Chondrocyte (in vitro differentiated cells): Measurements from ENCODE around the gene CNN2. TPM values are rescaled to one million over a fixed set of nuclear protein-coding genes. Genes with fewer than 3 reads are reported as not detected.

Experiments used
- DNase-seq: peaks from one replicate; pipeline ENCODE4 v3.0.0; 2021; ENCODE audit warnings: mixed read lengths, low spot score
- H3K27ac Mint-ChIP-seq: one replicate; pipeline ENCODE4 v1.8.0; 2021; ENCODE audit warnings: mild to moderate bottlenecking, moderate library complexity, mixed read lengths; ENCODE audit not compliant: unreplicated experiment
- H3K27me3 Mint-ChIP-seq: 2 replicates; pipeline ENCODE4 v1.8.0; 2021; ENCODE audit warnings: low read depth, mixed read lengths
- H3K36me3 Mint-ChIP-seq: 2 replicates; pipeline ENCODE4 v1.8.0; 2021; ENCODE audit warnings: low read depth, mixed read lengths
- H3K4me1 Mint-ChIP-seq: 2 replicates; pipeline ENCODE4 v1.8.0; 2021; ENCODE audit warnings: low read depth, mild to moderate bottlenecking, mixed read lengths
- H3K4me3 Mint-ChIP-seq: one replicate; pipeline ENCODE4 v1.8.0; 2021; ENCODE audit warnings: mild to moderate bottlenecking, moderate library complexity, mixed read lengths; ENCODE audit not compliant: unreplicated experiment
- H3K9me3 Mint-ChIP-seq: 2 replicates; pipeline ENCODE4 v1.8.0; 2021; ENCODE audit warnings: low read depth, mixed read lengths
- total RNA-seq: library from RNA; stranded (reverse); gene quantifications from 3 replicates; pipeline ENCODE4 v1.2.1, GENCODE V29; 2021
- TF ChIP-seq, protein P1 (sequence below): fragments of 200-600 bp; sonication (generic); IDR thresholded peaks from 2 replicates; pipeline ENCODE4 v1.5.0; 2021; ENCODE audit warnings: antibody characterized with exemption, mild to moderate bottlenecking, moderate library complexity

Gene CNN2
- total RNA-seq, 1 donor from 2014 or later: 363 TPM

DNA sequence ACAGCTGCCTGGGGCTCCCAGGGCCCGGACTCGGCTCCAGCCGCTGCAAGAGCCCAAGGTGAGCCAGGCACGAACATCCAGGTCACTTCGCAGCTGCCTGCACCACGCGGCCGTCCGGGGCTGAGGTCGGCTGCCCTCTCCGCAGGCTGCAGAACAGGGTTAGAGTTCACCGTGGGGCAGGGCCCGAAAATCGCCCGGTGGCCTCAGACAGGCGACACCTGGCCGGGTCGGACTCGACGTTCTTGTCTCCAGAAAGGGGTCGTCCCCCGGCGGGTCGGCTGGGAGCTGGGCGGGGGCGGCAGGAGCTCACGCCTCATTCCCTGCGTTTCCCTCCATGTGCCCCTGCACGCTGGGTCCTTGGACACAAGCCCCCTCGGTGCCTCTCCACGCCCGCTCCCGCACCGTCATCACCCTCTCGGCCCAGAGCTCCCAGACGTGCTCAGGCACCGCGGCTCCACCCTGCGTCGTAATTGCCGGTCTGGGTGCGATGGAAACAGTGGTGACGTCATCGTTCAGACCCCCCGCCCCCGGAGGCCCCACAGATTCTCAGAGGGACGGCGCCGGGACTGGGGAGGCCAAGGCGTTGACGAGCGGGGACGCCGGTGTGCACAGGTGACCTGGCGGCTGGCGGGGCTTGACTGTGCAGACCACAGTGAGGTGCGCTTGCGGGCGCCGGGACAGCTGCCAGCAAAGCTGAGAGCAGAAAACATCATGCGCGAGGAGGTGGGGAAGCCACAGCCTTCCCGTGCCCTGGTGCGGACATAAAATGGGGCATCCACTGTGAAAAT lies 30.2 kb upstream of the CNN2 start:
- Mint-ChIP-seq H3K36me3 (peaks cover 4% of the 10 kb centered on the region), H3K4me1 (peaks cover 6% of the 10 kb centered on the region), H3K27me3 (peaks cover 24% of the 10 kb centered on the region), H3K27ac (no peak overlapping the region), H3K9me3 (no peaks in the 10 kb centered on the region), H3K4me3 (no peak overlapping the region)
- no peak for DNase-seq
- TF ChIP-seq, protein P1, sequence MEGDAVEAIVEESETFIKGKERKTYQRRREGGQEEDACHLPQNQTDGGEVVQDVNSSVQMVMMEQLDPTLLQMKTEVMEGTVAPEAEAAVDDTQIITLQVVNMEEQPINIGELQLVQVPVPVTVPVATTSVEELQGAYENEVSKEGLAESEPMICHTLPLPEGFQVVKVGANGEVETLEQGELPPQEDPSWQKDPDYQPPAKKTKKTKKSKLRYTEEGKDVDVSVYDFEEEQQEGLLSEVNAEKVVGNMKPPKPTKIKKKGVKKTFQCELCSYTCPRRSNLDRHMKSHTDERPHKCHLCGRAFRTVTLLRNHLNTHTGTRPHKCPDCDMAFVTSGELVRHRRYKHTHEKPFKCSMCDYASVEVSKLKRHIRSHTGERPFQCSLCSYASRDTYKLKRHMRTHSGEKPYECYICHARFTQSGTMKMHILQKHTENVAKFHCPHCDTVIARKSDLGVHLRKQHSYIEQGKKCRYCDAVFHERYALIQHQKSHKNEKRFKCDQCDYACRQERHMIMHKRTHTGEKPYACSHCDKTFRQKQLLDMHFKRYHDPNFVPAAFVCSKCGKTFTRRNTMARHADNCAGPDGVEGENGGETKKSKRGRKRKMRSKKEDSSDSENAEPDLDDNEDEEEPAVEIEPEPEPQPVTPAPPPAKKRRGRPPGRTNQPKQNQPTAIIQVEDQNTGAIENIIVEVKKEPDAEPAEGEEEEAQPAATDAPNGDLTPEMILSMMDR: no peak

DNA sequence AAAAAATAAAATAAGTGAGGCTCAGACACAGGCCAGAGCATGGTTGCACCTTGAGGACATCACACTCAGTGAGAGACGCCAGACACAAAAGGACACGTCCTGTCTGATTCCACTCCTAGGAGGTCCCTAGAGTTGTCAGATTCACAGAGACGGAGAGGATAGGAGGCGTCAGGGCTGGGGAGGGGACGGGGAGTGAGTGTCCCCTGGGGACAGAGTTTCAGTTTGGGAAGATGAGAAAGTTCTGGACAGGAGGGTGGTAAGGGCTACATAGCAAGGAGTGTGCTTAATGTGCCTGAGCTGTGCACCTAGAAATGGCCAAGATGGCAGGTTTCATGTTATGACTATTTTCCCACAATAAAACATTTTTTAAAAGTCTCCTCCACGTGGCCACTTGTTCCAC lies 28.3 kb upstream of the CNN2 start:
- TF ChIP-seq, protein P1: no peak
- peaks cover 24% of the 10 kb centered on the region for H3K27me3 Mint-ChIP-seq
- no peak overlapping the region for H3K4me3 Mint-ChIP-seq
- H3K9me3 Mint-ChIP-seq: no peaks in the 10 kb centered on the region
- DNase-seq: no peak
- H3K27ac Mint-ChIP-seq: no peak overlapping the region
- H3K4me1 Mint-ChIP-seq: peaks cover 6% of the 10 kb centered on the region
- H3K36me3 Mint-ChIP-seq: peaks cover 2% of the 10 kb centered on the region

DNA sequence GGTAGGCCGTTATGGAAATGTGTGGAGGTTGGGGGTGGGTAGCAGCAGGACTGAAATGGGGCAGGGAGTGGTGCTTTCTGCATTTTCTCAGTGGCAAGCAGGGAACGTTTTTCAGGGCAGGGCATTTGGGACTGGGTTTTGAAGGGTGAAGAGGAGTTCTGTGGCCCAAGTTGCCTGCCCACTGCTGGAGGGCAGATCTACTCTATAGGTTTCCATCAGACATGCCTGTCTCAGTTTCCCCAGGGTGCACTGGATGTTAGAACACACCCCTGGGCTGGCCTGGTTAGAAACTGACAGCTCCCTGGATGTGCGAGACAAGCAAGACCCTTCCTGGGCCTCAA lies 27.1 kb upstream of the CNN2 start:
- Mint-ChIP-seq H3K36me3 (no peaks in the 10 kb centered on the region), H3K27me3 (peaks cover 24% of the 10 kb centered on the region)

DNA sequence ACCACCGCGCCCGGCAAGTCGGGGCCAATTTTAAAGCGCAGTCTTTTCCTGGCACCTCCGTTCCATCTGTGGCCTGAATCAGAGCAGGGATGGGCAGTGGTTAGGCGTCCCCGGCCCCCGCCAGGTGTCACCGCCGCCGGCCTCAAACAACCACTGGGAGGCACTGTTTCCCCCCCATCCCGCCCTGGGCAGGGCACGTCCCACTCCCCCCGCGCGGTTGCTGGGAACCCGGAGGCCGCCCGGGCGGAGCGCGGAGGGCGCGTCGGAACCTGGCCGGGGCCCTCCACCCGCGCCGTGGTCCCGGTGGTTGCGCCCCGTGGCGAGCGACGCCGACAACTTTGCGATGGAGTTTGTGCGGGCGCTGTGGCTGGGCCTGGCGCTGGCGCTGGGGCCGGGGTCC lies 26.3 kb upstream of the CNN2 start, which contains the start of gene GRIN3B:
Gene GRIN3B (plus strand): TSS at position 325 of the 400 bp plus-strand sequence. CDS start 19 bp downstream, at position 344.
- H3K4me1 Mint-ChIP-seq: peaks cover 6% of the 10 kb centered on the region
- peaks cover 26% of the 10 kb centered on the region for H3K27me3 Mint-ChIP-seq
- no peak for DNase-seq
- H3K27ac Mint-ChIP-seq: no peak within 1 kb of the TSS
- TF ChIP-seq, protein P1: peak; percentile 79
- H3K36me3 Mint-ChIP-seq: no peaks in the 10 kb centered on the region
- peak within 1 kb of the TSS; percentile 40 for H3K4me3 Mint-ChIP-seq
- no peaks in the 10 kb centered on the region for H3K9me3 Mint-ChIP-seq

More for the DNA sequence above, 27.1 kb upstream of the CNN2 start:
- TF ChIP-seq, protein P1: no peak
- Mint-ChIP-seq H3K9me3 (no peaks in the 10 kb centered on the region), H3K27ac (no peak overlapping the region), H3K4me1 (peaks cover 6% of the 10 kb centered on the region), H3K4me3 (peak overlapping the region; percentile 35)
- DNase-seq: no peak

GRCh38 chr19:1000591-1001537 lies 25.5 kb upstream of the CNN2 start:
- TF ChIP-seq, protein P1: no peak
- H3K9me3 Mint-ChIP-seq: no peaks in the 10 kb centered on the region
- H3K27me3 Mint-ChIP-seq: peaks cover 28% of the 10 kb centered on the region
- no peak for DNase-seq
- peak overlapping the region; percentile 40 for H3K4me3 Mint-ChIP-seq
- no peaks in the 10 kb centered on the region for H3K36me3 Mint-ChIP-seq
- no peak overlapping the region for H3K27ac Mint-ChIP-seq
- peaks cover 6% of the 10 kb centered on the region for H3K4me1 Mint-ChIP-seq
